Neural crest cell (in vitro differentiated cells): ENCODE measurements around the gene MGME1. TPM values are rescaled to one million over a fixed set of nuclear protein-coding genes. Genes with fewer than 3 reads are reported as not detected.

Experiments used
- DNase-seq: peaks from one replicate; pipeline ENCODE4 v3.0.0; 2021; ENCODE audit warnings: low read depth, mixed read lengths, low spot score
- H3K27ac Mint-ChIP-seq: one replicate; pipeline ENCODE4 v1.8.0; 2021; ENCODE audit warnings: mild to moderate bottlenecking, mixed read lengths; ENCODE audit not compliant: unreplicated experiment
- H3K27me3 Mint-ChIP-seq: 2 replicates; pipeline ENCODE4 v1.8.0; 2021; ENCODE audit warnings: low read depth, mild to moderate bottlenecking, mixed read lengths
- H3K36me3 Mint-ChIP-seq: 2 replicates; pipeline ENCODE4 v1.8.0; 2021; ENCODE audit warnings: low read depth, mild to moderate bottlenecking, mixed read lengths
- H3K4me1 Mint-ChIP-seq: 2 replicates; pipeline ENCODE4 v1.8.0; 2021; ENCODE audit warnings: mixed read lengths
- H3K4me3 Mint-ChIP-seq: one replicate; pipeline ENCODE4 v1.8.0; 2021; ENCODE audit warnings: mild to moderate bottlenecking, mixed read lengths
- H3K9me3 Mint-ChIP-seq: 2 replicates; pipeline ENCODE4 v1.8.0; 2021; ENCODE audit warnings: mixed read lengths
- CTCF ChIP-seq: fragments of 200-600 bp; sonication (generic); conservative IDR thresholded peaks from 2 replicates; pipeline ENCODE4 v1.5.0; 2021; ENCODE audit warnings: antibody characterized with exemption, mild to moderate bottlenecking
- total RNA-seq: library from RNA; stranded (reverse); gene quantifications from 2 replicates; pipeline ENCODE4 v1.2.1, GENCODE V29; 2021

The MGME1 gene
- total RNA-seq, 1 donor from 2014 or later: 35.2 TPM

- Mint-ChIP-seq H3K9me3 (no peaks in the 10 kb centered on the region), H3K36me3 (no peaks in the 10 kb centered on the region), H3K4me1 (peaks cover 17% of the 10 kb centered on the region), H3K27ac (no peak overlapping the region), H3K4me3 (no peak overlapping the region), H3K27me3 (no peaks in the 10 kb centered on the region)
- no peak for DNase-seq
- TF ChIP-seq CTCF: no peak
Measured at GRCh38 chr20:18005170-18005989, 36.6 kb downstream of the MGME1 start.

DNA sequence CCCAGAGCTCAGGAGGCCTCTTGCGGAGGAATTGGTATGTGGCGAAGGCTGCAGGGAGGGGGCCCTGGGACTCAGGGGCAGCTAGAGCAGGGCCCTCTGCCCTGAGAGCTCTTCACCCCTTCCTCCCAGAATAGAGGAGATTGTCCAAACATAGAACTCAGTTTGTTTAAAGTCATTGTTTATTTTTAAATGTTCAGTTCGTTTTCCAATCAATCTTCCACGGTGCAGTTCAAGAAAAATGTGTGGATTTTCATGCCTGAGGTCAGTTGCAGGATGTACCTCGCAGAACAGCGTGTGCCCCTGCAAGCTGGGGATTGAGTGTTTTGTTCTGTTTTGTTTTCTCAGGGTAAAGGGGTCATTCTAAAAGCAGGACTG, 37.2 kb downstream of the MGME1 start:
- no peak for TF ChIP-seq CTCF
- DNase-seq: no peak
- Mint-ChIP-seq H3K27me3 (no peaks in the 10 kb centered on the region), H3K27ac (no peak overlapping the region), H3K4me1 (peaks cover 18% of the 10 kb centered on the region), H3K36me3 (peaks cover 2% of the 10 kb centered on the region), H3K4me3 (no peak overlapping the region), H3K9me3 (peaks cover 2% of the 10 kb centered on the region)

DNA sequence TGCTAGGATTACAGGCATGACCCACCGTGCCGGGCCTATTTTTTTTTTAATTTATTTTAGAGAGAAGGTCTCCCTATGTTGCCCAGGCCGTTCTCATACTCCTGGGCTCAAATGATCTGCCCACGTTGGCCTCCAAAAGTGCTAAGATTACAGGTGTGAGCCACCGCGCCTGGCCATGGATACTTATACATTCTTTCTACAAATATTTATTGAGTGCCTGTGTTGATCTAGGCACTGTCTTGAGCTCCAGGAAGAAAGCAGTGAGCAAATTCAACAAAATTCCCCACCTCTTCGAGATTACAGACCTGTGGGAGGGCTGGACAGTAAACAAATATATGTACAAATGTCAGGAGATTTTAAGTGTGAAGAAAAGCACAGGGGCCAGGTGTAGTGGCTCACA, 37.9 kb downstream of the MGME1 start:
- Mint-ChIP-seq H3K36me3 (peaks cover 5% of the 10 kb centered on the region), H3K27ac (no peak overlapping the region), H3K9me3 (peaks cover 8% of the 10 kb centered on the region), H3K27me3 (peaks cover 2% of the 10 kb centered on the region), H3K4me3 (no peak overlapping the region), H3K4me1 (peaks cover 18% of the 10 kb centered on the region)
- no peak for TF ChIP-seq CTCF
- DNase-seq: no peak

GRCh38 chr20:18007534-18008292, 38.9 kb downstream of the MGME1 start:
- DNase-seq: no peak
- Mint-ChIP-seq H3K4me1 (peaks cover 18% of the 10 kb centered on the region), H3K36me3 (peaks cover 5% of the 10 kb centered on the region), H3K27me3 (peaks cover 2% of the 10 kb centered on the region), H3K4me3 (no peak overlapping the region), H3K27ac (no peak overlapping the region), H3K9me3 (peaks cover 8% of the 10 kb centered on the region)
- no peak for TF ChIP-seq CTCF

GRCh38 chr20:18009116-18009515, 40.3 kb downstream of the MGME1 start:
- no peak for DNase-seq
- Mint-ChIP-seq H3K4me1 (peaks cover 18% of the 10 kb centered on the region), H3K36me3 (peaks cover 5% of the 10 kb centered on the region), H3K27me3 (peaks cover 2% of the 10 kb centered on the region), H3K27ac (no peak overlapping the region), H3K4me3 (no peak overlapping the region), H3K9me3 (peaks cover 8% of the 10 kb centered on the region)
- TF ChIP-seq CTCF: no peak
